Measurements from ENCODE around the gene RFWD3.

DNA sequence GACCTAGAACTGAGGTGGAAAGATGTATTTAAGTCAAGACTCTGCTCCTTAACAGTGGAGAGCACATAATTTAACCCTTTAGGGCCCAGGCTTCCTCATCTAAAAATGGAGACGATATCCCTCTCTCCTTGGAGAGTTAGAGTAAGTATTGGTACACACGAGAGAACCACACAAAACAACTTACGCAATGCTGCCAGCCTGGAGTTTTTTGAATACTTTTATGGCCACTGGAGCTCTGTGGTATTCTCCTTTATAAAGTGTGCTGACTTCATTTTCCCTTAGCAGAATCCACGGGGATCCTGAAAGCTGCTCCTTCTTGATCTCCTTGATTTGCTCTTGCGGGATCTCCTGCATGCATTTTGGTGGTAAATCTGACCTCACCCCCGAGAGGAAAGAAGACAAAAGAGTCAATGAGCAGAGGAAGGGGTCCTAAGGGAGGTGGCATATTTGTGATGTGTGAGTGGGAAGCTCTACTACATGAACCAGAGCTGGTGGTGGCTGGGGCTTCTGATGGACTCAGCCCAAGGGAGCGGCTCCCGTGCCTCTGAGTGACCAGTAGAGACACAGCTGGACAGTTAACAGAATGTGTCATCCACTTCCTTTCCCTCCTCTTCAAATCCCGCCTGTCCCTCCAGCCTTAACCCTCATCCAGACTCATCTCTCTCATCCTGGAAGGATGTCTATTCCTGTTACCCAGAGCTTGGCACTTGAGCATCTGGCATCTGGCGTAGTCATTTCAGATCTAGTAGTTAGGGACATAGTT is 24.6 kb upstream of the RFWD3 start:
- TF ChIP-seq CTCF (IDR thresholded peaks at IDR 0.05) (no peak), POLR2AphosphoS5 (IDR thresholded peaks at IDR 0.05) (no peak)
